Muscle layer of colon (tissue), 2 donors: ENCODE data around the gene MAP4K4.

ENCODE experiments used
- H3K27ac ChIP-seq: one replicate; pipeline ENCODE4 v1.7.0; 2013; ENCODE audit warnings: low read depth, mild to moderate bottlenecking, low read length, moderate library complexity
- H3K27me3 ChIP-seq, 2 donors: one replicate each; pipeline ENCODE4 v1.7.0; 2013; ENCODE audit warnings: low read length in 2 of 2, mild to moderate bottlenecking in 2 of 2; ENCODE audit not compliant: insufficient read depth in 2 of 2, control insufficient read depth in 1 of 2
- H3K36me3 ChIP-seq: one replicate; pipeline ENCODE4 v1.7.0; 2013; ENCODE audit warnings: mild to moderate bottlenecking, low read length; ENCODE audit not compliant: insufficient read depth
- H3K4me1 ChIP-seq: one replicate; pipeline ENCODE4 v1.7.0; 2013; ENCODE audit warnings: mild to moderate bottlenecking, low read length; ENCODE audit not compliant: insufficient read depth
- H3K4me3 ChIP-seq, 2 donors: one replicate each; pipeline ENCODE4 v1.7.0; 2013; ENCODE audit warnings: low read length in 2 of 2, low read depth in 1 of 2, mild to moderate bottlenecking in 1 of 2, moderate library complexity in 1 of 2
- H3K9ac ChIP-seq: one replicate; pipeline ENCODE4 v1.7.0; 2013; ENCODE audit warnings: low read length
- H3K9me3 ChIP-seq: one replicate; pipeline ENCODE4 v1.7.0; 2013; ENCODE audit warnings: mild to moderate bottlenecking, low read length
- donor health status: abdominal sarcoma.
- donor health status: Adenocarcinoma of cecum.

The MAP4K4 gene

GRCh38 chr2:101697124-101698013 lies at the start of gene MAP4K4:
Gene MAP4K4, plus strand, starts transcription at chr2:101697707. Its CDS starts 374 bp downstream, at chr2:101698081.
- peak within 1 kb of the TSS; percentile 95 for H3K9ac ChIP-seq
- H3K36me3 ChIP-seq: no peaks in the 10 kb centered on the region
- H3K27ac ChIP-seq: peak within 1 kb of the TSS; percentile 81
- peak within 1 kb of the TSS; percentile 69 to 91 for H3K4me3 ChIP-seq
- no peaks in the 10 kb centered on the region for H3K27me3 ChIP-seq
- peaks cover 29% of the 10 kb centered on the region for H3K4me1 ChIP-seq
- no peaks in the 10 kb centered on the region for H3K9me3 ChIP-seq

DNA sequence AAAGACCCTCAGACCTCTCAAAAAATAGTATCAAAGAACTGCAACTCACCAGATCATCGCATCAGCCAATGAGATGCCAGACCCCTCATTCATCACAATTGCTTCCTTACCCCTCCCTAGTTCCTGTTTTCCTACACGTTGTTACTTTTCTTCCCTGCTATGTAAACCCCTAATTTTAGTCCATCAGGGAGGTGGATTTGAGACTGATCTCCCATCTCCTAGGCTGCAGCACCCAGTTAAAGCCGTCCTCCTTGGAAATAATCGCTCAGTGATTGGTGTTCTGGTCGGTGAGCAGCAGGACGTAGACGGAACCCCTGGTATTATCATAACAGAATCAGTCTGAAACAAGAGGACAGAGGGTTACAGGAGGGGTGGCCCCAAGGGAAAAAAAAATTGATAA lies 44.0 kb upstream of the MAP4K4 start:
- Histone ChIP-seq H3K4me1 (peaks cover 18% of the 10 kb centered on the region), H3K27me3 (no peaks in the 10 kb centered on the region), H3K9me3 (no peaks in the 10 kb centered on the region), H3K9ac (no peak overlapping the region), H3K4me3 (no peak overlapping the region), H3K36me3 (no peaks in the 10 kb centered on the region), H3K27ac (no peak overlapping the region)

DNA sequence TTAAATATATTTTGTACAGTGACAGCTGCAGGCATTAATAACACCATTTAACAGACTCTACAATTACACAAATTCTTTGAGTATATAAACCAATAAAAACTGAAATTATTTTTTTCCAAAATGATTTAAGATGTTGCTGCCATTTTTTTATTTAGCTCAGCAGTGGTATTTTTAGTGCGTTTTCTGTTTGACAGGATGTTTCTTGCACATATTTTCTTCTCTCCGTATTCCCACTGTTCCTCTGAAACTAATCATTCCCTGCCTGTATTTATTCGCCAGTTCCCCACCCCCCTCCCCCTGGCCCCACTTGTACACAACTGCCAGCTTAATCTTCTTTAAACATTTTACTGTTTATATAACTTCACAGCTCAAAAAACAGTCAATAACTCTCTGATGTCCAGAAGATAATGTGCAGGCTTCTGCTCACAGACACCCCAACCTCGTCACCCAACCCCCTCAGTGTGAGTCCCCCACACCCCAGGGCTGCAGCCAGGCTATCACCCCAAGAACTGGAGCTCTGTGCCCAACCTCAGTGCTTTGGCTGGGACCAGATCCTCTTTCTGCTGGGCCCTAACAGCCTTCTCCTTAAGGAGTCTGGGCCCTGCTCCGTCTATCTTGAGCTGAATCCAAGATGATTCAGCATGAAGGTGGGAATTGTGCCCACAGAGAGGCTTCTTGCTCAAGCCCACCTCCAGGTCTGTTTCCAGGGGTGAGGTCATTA lies 41.6 kb upstream of the MAP4K4 start:
- Histone ChIP-seq H3K36me3 (no peaks in the 10 kb centered on the region), H3K4me1 (peaks cover 18% of the 10 kb centered on the region), H3K27ac (peak overlapping the region; percentile 48), H3K9me3 (no peaks in the 10 kb centered on the region), H3K4me3 (no peak overlapping the region), H3K9ac (no peak overlapping the region), H3K27me3 (no peaks in the 10 kb centered on the region)

- Histone ChIP-seq H3K27ac (no peak overlapping the region), H3K9me3 (no peaks in the 10 kb centered on the region), H3K9ac (no peak overlapping the region), H3K4me3 (no peak overlapping the region), H3K27me3 (no peaks in the 10 kb centered on the region), H3K36me3 (no peaks in the 10 kb centered on the region), H3K4me1 (peaks cover 18% of the 10 kb centered on the region)
Observed at GRCh38 chr2:101657787-101658186, 39.7 kb upstream of the MAP4K4 start.

DNA sequence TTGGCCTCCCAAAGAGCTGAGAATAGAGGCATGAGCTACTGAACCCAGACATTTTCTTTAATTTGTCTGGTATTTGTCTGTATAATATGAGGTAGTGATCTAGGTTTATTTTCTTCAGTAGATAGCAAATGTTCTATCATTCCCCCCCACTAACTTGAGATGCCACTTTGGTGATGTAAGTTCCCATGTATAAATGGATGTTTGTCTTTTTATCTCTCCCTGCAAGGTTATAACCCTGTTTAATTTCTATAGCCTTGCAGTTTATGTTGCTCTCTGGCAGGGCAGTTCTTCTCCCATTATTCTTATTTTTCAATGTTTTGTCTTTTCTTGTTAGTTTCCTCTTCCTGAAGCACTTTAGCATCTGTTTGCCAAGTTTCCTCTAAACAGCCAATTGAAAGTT lies 39.1 kb upstream of the MAP4K4 start:
- H3K4me1 ChIP-seq: peaks cover 18% of the 10 kb centered on the region
- H3K9me3 ChIP-seq: no peaks in the 10 kb centered on the region
- no peak overlapping the region for H3K9ac ChIP-seq
- H3K36me3 ChIP-seq: no peaks in the 10 kb centered on the region
- no peak overlapping the region for H3K27ac ChIP-seq
- H3K4me3 ChIP-seq: no peak overlapping the region
- H3K27me3 ChIP-seq: no peaks in the 10 kb centered on the region

- Histone ChIP-seq H3K4me1 (no peaks in the 10 kb centered on the region), H3K9me3 (no peaks in the 10 kb centered on the region), H3K9ac (no peak overlapping the region), H3K27ac (no peak overlapping the region), H3K36me3 (no peaks in the 10 kb centered on the region), H3K27me3 (no peaks in the 10 kb centered on the region), H3K4me3 (no peak overlapping the region)
Observed at GRCh38 chr2:101665312-101665711, 32.2 kb upstream of the MAP4K4 start.

- H3K27ac ChIP-seq: no peak overlapping the region
- no peaks in the 10 kb centered on the region for H3K4me1 ChIP-seq
- no peak overlapping the region for H3K9ac ChIP-seq
- no peaks in the 10 kb centered on the region for H3K36me3 ChIP-seq
- no peaks in the 10 kb centered on the region for H3K27me3 ChIP-seq
- H3K4me3 ChIP-seq: no peak overlapping the region
- no peaks in the 10 kb centered on the region for H3K9me3 ChIP-seq
Observed at GRCh38 chr2:101667823-101668222, 29.7 kb upstream of the MAP4K4 start.

DNA sequence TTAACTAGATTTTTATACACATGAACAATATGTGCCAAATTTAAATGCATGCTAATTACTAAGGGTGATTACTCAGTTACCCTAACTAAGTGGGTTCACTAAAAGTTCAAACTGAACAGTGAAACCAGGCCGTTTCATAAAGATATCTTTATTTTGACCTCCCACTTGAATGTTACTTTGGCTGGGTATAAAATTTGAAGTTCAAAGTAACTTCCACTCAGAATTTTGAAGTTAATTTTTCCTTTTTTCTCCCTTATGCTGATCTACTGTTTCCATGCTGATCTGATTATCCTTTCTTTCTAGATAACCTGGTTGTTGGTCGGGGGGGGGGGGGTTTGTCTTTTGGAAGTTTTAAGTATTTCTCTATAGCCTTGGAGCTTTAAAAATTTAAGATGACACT lies 25.5 kb upstream of the MAP4K4 start:
- Histone ChIP-seq H3K9ac (no peak overlapping the region), H3K36me3 (no peaks in the 10 kb centered on the region), H3K9me3 (no peaks in the 10 kb centered on the region), H3K27me3 (no peaks in the 10 kb centered on the region), H3K4me3 (no peak overlapping the region), H3K27ac (no peak overlapping the region), H3K4me1 (no peaks in the 10 kb centered on the region)

- Histone ChIP-seq H3K4me3 (no peak overlapping the region), H3K9me3 (no peaks in the 10 kb centered on the region), H3K27ac (no peak overlapping the region), H3K9ac (no peak overlapping the region), H3K27me3 (no peaks in the 10 kb centered on the region), H3K36me3 (no peaks in the 10 kb centered on the region), H3K4me1 (no peaks in the 10 kb centered on the region)
Observed at GRCh38 chr2:101673920-101674319, 23.6 kb upstream of the MAP4K4 start.

GRCh38 chr2:101675512-101675911 lies 22.0 kb upstream of the MAP4K4 start:
- H3K4me3 ChIP-seq: no peak overlapping the region
- H3K27ac ChIP-seq: no peak overlapping the region
- H3K9me3 ChIP-seq: no peaks in the 10 kb centered on the region
- no peak overlapping the region for H3K9ac ChIP-seq
- no peaks in the 10 kb centered on the region for H3K4me1 ChIP-seq
- no peaks in the 10 kb centered on the region for H3K36me3 ChIP-seq
- H3K27me3 ChIP-seq: no peaks in the 10 kb centered on the region

DNA sequence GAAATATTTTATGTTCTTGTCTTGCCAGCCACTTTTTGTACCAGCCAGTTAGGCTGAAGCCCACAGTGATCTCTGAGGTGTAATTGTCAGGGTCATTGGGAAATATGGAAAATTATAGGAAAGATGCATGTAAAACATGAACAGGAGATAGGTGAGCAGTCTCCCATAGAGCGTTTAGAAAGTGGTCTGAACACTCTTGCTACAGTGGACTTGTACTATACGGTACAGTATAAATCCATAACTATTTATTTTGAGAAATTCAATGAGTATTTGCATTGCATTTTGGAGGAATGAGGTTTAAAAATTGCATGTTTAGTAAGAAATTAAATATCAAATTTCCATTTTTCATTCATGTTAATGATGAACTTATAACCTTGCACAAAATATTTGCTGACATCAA lies 20.8 kb upstream of the MAP4K4 start:
- no peaks in the 10 kb centered on the region for H3K27me3 ChIP-seq
- H3K36me3 ChIP-seq: no peaks in the 10 kb centered on the region
- H3K27ac ChIP-seq: no peak overlapping the region
- no peaks in the 10 kb centered on the region for H3K4me1 ChIP-seq
- no peak overlapping the region for H3K4me3 ChIP-seq
- H3K9me3 ChIP-seq: no peaks in the 10 kb centered on the region
- H3K9ac ChIP-seq: no peak overlapping the region
